ENCODE results near the gene POLR2C.

POLR2C gene

DNA sequence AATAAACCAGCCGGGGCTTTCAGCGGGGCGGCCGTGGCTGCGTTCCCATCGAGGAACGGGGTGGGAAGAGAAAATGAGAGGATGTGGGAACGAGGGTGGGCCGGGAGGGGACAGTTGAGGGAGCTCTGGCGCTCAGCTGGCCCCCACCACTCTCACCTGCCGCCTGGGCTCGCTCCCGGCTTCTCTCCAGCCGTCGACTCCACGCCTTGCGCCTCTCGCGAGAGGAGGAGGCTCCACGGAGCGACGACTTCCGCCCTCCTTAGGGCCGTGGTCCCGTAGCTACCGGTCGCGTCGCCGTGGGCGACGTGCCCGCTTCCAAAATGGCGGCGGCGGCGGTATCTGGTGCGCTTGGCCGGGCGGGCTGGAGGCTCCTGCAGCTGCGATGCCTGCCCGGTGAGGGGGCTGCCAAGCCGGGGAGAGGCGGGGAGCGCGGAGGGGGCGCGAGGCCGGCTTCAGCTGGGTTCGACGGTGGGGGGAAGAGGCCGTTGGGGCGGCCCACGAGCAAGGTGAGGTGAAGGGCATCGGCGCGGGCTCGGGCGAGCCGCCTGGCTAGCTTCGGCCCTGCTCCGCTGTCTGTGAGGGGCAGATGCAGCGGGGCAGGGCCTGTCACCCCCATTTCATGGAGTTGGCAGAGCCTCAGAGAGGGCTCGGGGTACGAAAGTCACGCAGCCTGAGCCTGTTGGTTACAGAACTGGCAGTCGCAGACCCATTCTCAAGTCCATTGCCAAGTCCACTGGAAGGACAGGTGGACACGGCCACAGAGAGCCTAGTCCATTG lies 15.1 kb upstream of the POLR2C start, which contains the start of the genes CIAPIN1 and COQ9:
TSS of gene CIAPIN1 (minus strand) at position 200 of the 777 bp plus-strand sequence. CDS start 6,457 bp downstream, outside the sequence.
TSS of gene COQ9 (plus strand) at position 294 of the 777 bp plus-strand sequence. CDS start at position 321, 27 bp downstream.
- DNase-seq (ENCODE audit: low read depth, low spot score): peak; percentile 95

GRCh38 chr16:57452021-57452420 lies 10.5 kb upstream of the POLR2C start:
- no peak for DNase-seq (ENCODE audit: low read depth, low spot score)

GRCh38 chr16:57462978-57463362 lies 491 bp downstream of the POLR2C start:
- DNase-seq (ENCODE audit: low read depth, low spot score): no peak

- no peak for DNase-seq (ENCODE audit: low read depth, low spot score)
Observed at GRCh38 chr16:57464523-57464922, 2.0 kb downstream of the POLR2C start.

GRCh38 chr16:57468346-57468745 lies 5.9 kb downstream of the POLR2C start:
- DNase-seq (ENCODE audit: low read depth, low spot score): no peak

DNA sequence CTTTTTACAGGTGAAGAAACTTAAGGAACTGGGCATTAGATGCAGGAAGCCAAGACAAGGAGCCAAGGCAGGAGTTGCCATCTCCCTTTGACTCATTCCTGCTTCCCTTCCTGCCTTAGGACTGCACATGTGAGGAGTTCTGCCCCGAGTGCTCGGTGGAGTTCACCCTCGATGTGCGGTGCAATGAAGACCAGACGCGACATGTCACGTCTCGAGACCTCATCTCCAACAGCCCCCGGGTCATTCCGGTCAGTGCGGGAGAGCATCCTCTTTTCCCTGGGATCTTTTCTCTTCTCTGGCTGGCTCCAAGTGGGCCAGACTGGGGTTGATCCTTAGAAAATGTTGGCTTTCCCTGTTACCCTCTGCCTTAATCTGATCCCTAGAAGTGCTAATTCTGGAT lies 6.6 kb downstream of the POLR2C start:
- DNase-seq (ENCODE audit: low read depth, low spot score): no peak

GRCh38 chr16:57469917-57470470 lies 7.5 kb downstream of the POLR2C start:
- DNase-seq (ENCODE audit: low read depth, low spot score): no peak

GRCh38 chr16:57470711-57471110 lies 8.2 kb downstream of the POLR2C start:
- no peak for DNase-seq (ENCODE audit: low read depth, low spot score)

DNA sequence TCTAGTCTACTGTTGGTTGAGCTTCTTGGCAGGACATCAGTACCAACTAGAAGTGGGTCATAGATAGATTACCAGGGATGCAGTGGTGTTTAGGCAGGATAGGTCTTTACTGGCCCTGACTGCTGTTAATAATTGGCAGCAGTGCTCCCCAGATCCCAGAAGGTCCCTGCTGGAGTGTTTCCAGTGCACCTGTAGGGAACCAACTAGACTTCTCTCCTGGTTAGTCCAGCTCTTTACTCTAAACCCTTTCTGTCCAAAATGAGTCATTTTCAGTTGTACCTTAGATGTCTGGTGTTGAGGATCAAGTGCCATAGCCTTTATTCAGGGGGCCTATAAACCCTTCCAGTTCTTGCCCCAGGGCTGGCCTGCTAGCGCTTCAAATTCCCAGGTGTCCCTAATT lies 8.7 kb downstream of the POLR2C start:
- no peak for DNase-seq (ENCODE audit: low read depth, low spot score)

GRCh38 chr16:57471852-57472664 lies 9.6 kb downstream of the POLR2C start:
- peak; percentile 35 for DNase-seq (ENCODE audit: low read depth, low spot score)

DNA sequence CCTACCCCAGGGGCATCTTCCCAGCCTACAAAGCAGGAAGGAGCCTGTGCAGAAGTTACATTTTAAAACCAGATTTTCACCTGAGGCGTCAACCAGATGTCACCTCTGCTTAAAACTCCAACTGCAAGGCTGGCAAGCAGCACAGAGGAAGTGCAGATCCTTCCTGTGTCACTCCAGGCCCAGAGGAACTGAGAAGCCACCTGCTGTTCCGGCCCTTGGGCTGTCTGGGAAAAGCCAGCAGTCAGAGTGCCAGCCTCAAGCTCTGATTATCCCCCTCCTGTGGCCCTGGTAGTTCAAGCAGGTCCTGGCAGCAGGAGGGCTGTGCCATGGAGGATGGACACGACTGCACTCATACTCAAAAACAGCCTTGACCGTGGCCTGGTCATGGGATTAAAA lies 10.2 kb downstream of the POLR2C start:
- peak; percentile 81 for DNase-seq (ENCODE audit: low read depth, low spot score)

DNA sequence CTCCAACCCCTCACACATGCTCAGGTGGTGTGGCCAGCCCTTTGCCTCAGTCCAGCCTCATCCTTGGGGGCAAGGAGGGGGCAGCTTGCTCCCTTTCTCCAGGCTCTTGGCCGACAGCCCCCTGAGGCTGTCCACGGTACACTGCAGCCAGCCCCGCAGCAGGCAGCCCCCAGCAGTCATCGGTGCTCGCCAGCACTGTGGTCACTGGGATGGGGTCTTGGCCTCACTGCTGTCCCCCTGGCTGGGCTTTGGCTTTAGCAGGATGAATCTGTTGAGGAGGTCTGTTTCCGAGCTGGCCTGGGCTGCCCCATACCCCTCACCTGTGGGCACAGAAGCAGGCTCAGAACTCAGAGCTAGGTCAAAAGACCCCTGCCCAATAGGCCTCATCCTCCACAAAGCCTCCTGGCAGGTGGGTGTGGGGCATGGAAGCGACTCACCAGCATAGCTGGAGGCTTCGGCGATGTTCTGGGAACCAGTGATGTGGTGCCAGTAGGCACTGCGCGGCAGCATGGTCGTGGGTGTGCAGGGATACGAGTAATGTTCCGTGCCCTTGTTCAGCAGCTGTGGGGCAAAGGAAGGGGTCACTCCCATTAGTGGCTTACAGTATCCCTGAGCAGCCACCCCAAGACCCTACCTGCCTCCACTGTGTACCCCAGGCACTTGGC lies 10.8 kb downstream of the POLR2C start:
- no peak for DNase-seq (ENCODE audit: low read depth, low spot score)

DNA sequence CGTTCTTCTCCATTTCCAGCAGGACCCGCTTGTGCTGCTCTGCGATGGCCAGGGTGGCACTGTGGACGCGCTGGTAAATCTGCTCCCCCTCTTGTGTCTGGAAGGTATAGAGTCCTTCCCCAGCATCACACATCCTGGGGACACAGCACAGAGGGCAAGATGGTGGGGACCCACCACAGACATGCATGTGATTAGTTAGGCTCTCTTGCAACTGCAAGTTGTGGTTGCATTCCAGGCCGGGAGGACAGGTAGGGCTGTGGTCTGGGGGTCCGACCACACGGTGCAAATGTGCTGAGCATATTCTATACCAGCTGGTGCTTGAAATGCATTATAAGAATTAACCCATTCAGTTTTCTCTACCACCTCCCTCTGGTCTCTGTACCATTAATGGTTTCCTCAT lies 11.4 kb downstream of the POLR2C start:
- no peak for DNase-seq (ENCODE audit: low read depth, low spot score)

DNA sequence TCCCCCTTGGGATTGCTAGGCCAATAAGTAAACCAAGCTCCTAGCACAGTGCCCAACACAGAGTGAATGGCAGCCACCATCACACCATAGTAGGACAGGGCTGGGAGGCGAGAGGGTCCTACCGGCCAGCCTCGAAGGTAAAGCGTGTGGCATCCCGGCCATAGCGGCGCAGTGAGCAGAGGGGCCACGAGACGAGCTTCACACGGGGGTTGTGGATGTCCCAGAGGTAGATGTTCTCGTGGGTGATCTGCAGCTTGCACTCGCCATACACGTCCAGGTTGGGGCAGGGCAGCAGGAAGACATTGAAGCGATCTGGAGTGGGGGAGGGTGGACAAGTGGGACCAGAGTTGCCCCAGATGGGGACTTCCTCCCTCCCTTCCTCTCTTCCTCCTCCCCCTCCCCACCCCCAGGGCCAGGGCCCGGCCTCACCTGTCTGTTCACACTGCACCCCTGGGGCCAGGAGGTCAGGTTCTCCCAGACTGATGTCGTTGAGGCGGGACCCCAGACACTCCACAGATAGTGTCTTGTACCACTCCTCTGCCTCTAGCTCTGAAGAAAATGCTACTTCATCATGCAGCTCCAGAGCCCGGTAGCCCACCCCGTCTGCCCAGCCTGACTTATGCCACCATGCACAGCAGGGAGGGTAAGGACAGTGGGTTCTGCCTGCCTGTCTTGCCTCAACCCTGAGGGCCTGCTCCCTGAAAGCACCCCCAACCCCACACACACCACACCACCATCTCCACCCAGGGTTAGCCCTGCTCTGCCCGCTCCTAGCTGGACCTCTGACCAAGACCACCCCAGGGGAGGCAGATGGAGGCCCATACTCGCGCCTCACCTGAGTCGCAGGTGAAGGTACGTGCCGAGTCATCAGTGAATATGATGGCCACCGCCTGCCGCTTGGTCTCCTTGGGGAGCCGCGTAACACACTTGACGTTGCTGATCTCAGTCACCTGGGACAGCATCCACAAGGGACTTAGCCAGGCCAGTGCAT lies 12.5 kb downstream of the POLR2C start:
- DNase-seq (ENCODE audit: low read depth, low spot score): no peak

GRCh38 chr16:57475711-57476339 lies 13.3 kb downstream of the POLR2C start:
- peak; percentile 91 for DNase-seq (ENCODE audit: low read depth, low spot score)

GRCh38 chr16:57476546-57477410 lies 14.3 kb downstream of the POLR2C start:
- DNase-seq (ENCODE audit: low read depth, low spot score): peak; percentile 24

DNA sequence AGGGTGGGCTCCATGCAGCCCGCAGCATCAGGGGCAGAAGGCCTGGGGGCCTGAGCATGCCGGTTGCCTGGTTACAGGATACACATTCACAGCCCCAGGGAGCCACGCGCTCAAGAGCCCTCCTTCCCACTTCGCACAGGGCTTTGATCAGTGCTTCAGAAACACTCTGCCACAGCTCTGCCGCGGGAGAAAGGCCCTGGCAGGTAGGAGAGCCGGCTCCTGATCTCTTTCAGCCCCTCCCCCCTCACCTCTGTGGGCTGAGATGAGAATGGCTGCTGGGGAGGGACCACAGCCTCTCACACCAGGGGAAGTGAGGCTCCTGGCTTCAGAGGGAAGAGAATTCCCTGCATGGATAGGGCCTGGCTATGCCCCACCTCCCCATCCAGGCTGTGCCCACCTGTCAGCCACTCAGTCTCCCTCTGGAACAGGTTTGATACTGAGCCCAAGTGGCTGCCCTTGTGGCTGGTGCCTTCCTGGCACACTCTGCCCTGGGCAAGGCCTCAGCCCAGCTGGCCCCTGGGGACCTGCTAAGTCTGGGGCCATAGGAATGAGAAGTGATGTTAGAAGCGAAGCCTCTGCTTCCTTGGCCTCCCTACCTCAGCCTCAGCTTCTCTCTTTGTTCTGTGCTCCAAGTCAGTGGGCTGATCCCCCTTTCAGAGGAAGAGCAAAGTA lies 15.2 kb downstream of the POLR2C start:
- peak; percentile 31 for DNase-seq (ENCODE audit: low read depth, low spot score)

GRCh38 chr16:57478396-57479204 lies 16.1 kb downstream of the POLR2C start:
- no peak for DNase-seq (ENCODE audit: low read depth, low spot score)
